ENCODE measurements around the gene CTNNBIP1. TPM values are rescaled to one million over a fixed set of nuclear protein-coding genes. Genes with fewer than 3 reads are reported as not detected.

The CTNNBIP1 gene
- total RNA-seq, 4 donors from 2014 or later = 24.0 to 30.5 (median 28.5) TPM

DNA sequence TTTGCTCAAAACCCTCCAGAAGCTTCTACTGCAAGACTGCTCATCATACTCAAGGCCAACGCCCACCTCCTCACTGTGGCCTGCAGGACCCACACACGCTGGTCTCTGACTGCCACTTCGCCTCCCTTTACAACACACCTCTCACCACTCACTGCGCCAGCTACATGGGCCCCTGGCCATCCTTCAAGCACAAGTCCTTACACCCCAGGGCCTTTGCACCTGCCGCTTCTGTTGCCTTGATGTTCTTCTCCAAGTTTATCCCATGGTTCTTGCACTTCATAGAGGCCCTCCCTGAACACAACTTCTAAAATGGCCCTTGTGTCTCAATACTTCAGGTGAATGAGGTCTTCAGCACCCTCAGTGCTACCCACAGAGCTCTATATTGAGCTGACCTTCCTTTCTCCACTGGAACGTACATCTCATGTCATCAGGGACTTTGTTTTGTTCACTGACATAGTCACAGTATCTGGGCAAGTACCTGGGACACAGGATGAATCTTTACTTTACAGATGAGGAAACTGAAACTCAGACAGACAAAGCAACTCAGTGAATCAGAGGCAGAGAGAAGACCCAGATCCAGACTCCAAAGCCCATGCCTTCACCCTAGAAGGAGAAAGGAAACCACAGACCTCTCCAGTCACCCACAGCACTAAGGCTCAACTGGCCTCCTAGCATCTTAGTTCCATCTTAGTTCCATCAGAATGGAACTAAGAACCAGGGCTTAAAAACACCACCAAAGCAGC is 51.6 kb downstream of the CTNNBIP1 start:
- Histone ChIP-seq H3K36me3 (peaks cover 0 to 6% (median 0%) of the 10 kb centered on the region in 3 donors), H3K27me3 (no peaks in the 10 kb centered on the region), H3K9me3 (no peaks in the 10 kb centered on the region), H3K4me1 (no peaks in the 10 kb centered on the region), H3K27ac (no peak overlapping the region), H3K4me3 (no peak overlapping the region)
- no peak for DNase-seq
- TF ChIP-seq POLR2A (IDR thresholded peaks at IDR 0.05) = no peak
- TF ChIP-seq, protein P1, sequence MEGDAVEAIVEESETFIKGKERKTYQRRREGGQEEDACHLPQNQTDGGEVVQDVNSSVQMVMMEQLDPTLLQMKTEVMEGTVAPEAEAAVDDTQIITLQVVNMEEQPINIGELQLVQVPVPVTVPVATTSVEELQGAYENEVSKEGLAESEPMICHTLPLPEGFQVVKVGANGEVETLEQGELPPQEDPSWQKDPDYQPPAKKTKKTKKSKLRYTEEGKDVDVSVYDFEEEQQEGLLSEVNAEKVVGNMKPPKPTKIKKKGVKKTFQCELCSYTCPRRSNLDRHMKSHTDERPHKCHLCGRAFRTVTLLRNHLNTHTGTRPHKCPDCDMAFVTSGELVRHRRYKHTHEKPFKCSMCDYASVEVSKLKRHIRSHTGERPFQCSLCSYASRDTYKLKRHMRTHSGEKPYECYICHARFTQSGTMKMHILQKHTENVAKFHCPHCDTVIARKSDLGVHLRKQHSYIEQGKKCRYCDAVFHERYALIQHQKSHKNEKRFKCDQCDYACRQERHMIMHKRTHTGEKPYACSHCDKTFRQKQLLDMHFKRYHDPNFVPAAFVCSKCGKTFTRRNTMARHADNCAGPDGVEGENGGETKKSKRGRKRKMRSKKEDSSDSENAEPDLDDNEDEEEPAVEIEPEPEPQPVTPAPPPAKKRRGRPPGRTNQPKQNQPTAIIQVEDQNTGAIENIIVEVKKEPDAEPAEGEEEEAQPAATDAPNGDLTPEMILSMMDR (IDR thresholded peaks at IDR 0.05) = no peak

DNA sequence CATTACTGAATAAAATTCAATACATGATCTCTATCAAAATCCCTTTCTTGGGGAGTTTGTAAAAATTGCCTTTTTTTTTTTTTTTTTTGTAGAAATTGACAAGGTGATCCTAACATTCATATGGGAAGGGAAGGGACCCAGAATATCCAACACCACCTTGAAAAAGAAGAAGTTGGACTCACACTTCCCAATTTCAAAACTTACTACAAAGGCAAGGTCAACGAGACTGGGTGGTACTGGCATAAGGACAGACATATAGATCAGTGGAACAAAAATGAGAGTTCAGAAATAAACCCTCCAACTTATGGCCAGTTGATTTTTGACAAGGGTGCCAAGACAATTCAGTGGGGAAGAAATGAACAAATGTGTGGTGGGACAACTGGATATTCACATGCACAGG is 54.9 kb downstream of the CTNNBIP1 start:
- Histone ChIP-seq H3K27ac (no peak overlapping the region), H3K36me3 (peaks cover 0 to 12% (median 0%) of the 10 kb centered on the region in 3 donors), H3K9me3 (no peaks in the 10 kb centered on the region), H3K27me3 (no peaks in the 10 kb centered on the region), H3K4me1 (no peaks in the 10 kb centered on the region), H3K4me3 (no peak overlapping the region)
- TF ChIP-seq, protein P1 (IDR thresholded peaks at IDR 0.05) = no peak
- TF ChIP-seq POLR2A (IDR thresholded peaks at IDR 0.05) = no peak
- DNase-seq = no peak

DNA sequence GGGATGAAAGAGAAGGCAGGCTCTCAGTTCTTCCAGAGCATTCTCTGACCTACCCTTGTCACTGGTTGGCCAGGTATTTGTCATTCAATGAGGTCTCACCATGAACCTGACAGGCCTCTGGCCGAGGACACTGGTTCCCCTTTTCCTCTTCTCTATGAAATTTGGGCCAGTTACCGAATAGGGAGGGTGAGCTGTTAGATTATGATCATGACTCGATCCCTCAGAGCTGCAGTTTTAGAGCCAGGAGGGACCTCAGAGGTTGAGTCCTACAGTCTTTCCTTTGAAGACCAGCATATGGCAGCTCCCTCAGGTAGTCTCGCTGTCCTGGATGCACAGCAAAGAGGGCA is 56.8 kb downstream of the CTNNBIP1 start:
- Histone ChIP-seq H3K4me3 (no peak overlapping the region), H3K4me1 (peaks cover 0 to 7% (median 1%) of the 10 kb centered on the region in 4 donors), H3K27me3 (no peaks in the 10 kb centered on the region), H3K36me3 (peaks cover 0 to 12% (median 0%) of the 10 kb centered on the region in 3 donors), H3K9me3 (no peaks in the 10 kb centered on the region), H3K27ac (no peak overlapping the region)
- no peak for TF ChIP-seq POLR2A (IDR thresholded peaks at IDR 0.05)
- TF ChIP-seq, protein P1 (IDR thresholded peaks at IDR 0.05) = no peak
- DNase-seq = no peak

DNA sequence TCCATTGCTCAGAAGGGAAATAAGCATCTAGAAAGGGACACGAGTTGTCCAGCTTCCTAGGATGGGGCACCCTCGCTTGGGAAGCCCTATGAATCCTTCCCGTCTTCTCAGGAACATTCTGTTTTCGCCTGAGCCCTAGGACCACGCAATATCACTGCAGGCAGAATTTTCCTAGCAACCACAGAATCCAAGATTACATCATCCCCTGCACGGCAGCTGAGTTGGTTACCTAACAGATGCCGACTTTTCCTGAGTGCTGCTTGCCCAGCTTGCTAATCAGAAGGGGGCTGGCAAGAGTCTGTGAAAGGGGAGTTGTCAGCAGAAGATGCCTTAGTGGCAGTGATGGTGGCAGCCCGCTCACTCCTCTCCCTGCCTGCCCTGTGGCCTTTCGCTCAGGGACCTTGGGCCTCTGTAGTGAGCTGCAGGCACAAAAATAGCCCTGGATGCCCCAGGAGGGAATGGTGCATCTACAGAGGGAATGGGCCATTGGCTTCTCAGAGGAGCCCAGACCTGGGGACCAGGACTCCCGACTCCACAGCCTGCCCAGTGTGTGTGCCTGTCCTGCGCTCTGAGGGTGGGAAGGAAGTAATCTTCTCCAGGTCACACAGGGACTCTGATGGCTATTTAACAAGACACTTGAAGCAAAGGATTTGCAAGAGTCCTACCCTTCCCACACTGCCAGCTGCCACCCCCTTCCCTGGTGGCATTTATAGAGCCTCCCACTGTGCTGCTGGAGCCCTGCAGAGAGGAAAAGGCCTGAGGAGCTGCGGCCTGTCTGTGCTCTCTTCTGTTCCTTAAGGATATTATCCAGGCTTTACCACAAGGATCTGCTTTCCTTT is 57.4 kb downstream of the CTNNBIP1 start:
- DNase-seq = no peak
- H3K9me3 ChIP-seq = no peaks in the 10 kb centered on the region

DNA sequence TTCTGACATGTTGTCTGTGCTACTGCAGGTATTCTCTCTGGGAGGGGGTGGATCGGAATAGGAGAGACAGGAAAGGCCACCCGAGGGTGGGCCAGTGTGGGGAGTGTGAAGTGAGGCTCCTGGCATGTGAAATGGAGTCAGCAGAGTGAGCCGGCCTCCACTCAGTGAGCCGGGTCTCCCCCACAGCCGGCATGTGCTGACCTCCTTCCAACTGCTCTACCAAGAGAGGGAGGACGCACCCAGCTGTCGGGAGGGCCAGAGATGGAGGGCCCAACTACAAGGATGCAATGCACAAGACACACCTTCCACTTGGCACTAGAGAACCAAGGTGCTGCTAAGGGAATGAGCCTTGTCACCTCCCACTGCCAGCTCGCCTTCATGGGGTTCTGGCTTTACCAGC is 58.1 kb downstream of the CTNNBIP1 start:
- H3K27ac ChIP-seq = no peak overlapping the region
- DNase-seq = no peak
- H3K4me3 ChIP-seq = no peak overlapping the region
- TF ChIP-seq, protein P1 (IDR thresholded peaks at IDR 0.05) = no peak
- TF ChIP-seq POLR2A (IDR thresholded peaks at IDR 0.05) = no peak
- H3K36me3 ChIP-seq = peaks cover 0 to 12% (median 0%) of the 10 kb centered on the region in 3 donors
- H3K9me3 ChIP-seq = no peaks in the 10 kb centered on the region
- no peaks in the 10 kb centered on the region for H3K27me3 ChIP-seq
- peaks cover 0 to 10% (median 4%) of the 10 kb centered on the region in 4 donors for H3K4me1 ChIP-seq

More for the DNA sequence above, 57.4 kb downstream of the CTNNBIP1 start:
- Histone ChIP-seq H3K4me1 (peaks cover 0 to 9% (median 4%) of the 10 kb centered on the region in 4 donors), H3K36me3 (peaks cover 0 to 12% (median 0%) of the 10 kb centered on the region in 3 donors), H3K4me3 (no peak overlapping the region), H3K27ac (no peak overlapping the region), H3K27me3 (no peaks in the 10 kb centered on the region)
- TF ChIP-seq, protein P1 (IDR thresholded peaks at IDR 0.05) = no peak
- TF ChIP-seq POLR2A (IDR thresholded peaks at IDR 0.05) = no peak
